ENCODE data around the gene HKDC1.

The HKDC1 gene

GRCh38 chr10:69226919-69227450 lies 6.9 kb downstream of the HKDC1 start:
- Histone ChIP-seq H3K27ac (replicated peaks) (no peak overlapping the region), H3K4me3 (replicated peaks; ENCODE audit: insufficient read depth, low read length) (no peak overlapping the region), H3K27me3 (ENCODE audit: insufficient read depth, poor library complexity, severe bottlenecking) (no peaks in the 10 kb centered on the region)
- TF ChIP-seq SPI1 (IDR thresholded peaks at IDR 0.05; ENCODE audit: borderline replicate concordance, low read depth) (no peak), GABPA (IDR thresholded peaks at IDR 0.05; ENCODE audit: low read depth) (no peak), POLR2AphosphoS5 (IDR thresholded peaks at IDR 0.05; ENCODE audit: low read depth) (no peak), CTCF (IDR thresholded peaks at IDR 0.05; ENCODE audit: insufficient read depth, low read length) (no peak)
- TF ChIP-seq, protein P1, sequence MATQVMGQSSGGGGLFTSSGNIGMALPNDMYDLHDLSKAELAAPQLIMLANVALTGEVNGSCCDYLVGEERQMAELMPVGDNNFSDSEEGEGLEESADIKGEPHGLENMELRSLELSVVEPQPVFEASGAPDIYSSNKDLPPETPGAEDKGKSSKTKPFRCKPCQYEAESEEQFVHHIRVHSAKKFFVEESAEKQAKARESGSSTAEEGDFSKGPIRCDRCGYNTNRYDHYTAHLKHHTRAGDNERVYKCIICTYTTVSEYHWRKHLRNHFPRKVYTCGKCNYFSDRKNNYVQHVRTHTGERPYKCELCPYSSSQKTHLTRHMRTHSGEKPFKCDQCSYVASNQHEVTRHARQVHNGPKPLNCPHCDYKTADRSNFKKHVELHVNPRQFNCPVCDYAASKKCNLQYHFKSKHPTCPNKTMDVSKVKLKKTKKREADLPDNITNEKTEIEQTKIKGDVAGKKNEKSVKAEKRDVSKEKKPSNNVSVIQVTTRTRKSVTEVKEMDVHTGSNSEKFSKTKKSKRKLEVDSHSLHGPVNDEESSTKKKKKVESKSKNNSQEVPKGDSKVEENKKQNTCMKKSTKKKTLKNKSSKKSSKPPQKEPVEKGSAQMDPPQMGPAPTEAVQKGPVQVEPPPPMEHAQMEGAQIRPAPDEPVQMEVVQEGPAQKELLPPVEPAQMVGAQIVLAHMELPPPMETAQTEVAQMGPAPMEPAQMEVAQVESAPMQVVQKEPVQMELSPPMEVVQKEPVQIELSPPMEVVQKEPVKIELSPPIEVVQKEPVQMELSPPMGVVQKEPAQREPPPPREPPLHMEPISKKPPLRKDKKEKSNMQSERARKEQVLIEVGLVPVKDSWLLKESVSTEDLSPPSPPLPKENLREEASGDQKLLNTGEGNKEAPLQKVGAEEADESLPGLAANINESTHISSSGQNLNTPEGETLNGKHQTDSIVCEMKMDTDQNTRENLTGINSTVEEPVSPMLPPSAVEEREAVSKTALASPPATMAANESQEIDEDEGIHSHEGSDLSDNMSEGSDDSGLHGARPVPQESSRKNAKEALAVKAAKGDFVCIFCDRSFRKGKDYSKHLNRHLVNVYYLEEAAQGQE (IDR thresholded peaks at IDR 0.05; ENCODE audit: insufficient replicate concordance, low read depth): no peak
- no peak for DNase-seq (ENCODE audit: low read depth in 1 of 2, low spot score in 1 of 2)

DNA sequence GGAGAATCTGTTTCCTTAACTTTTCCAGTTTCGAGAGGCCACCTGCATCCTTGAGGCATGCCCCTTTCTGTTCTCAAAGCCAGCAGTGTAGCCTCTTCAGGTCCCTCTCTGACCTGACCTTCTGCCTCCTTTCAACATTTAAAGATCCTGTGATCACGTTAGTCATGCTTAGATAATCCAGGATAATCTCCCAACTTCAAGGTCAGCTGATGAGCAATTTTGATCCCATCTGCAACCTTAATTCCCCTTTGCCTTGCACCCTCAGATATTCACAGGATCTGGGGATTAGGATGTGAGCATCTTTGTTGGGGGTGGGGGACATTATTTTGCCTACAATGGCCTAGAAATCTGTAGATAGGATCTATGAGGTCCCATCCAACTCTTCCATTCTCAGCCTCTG lies 8.0 kb downstream of the HKDC1 start:
- no peak for DNase-seq (ENCODE audit: low read depth in 1 of 2, low spot score in 1 of 2)
- TF ChIP-seq SPI1 (IDR thresholded peaks at IDR 0.05; ENCODE audit: borderline replicate concordance, low read depth) (no peak), CTCF (IDR thresholded peaks at IDR 0.05; ENCODE audit: insufficient read depth, low read length) (no peak), GABPA (IDR thresholded peaks at IDR 0.05; ENCODE audit: low read depth) (no peak), POLR2AphosphoS5 (IDR thresholded peaks at IDR 0.05; ENCODE audit: low read depth) (no peak)
- TF ChIP-seq, protein P1 (IDR thresholded peaks at IDR 0.05; ENCODE audit: insufficient replicate concordance, low read depth): no peak
- Histone ChIP-seq H3K27me3 (ENCODE audit: insufficient read depth, poor library complexity, severe bottlenecking) (no peaks in the 10 kb centered on the region), H3K4me3 (replicated peaks; ENCODE audit: insufficient read depth, low read length) (no peak overlapping the region), H3K27ac (replicated peaks) (no peak overlapping the region)

- no peak overlapping the region for H3K4me3 ChIP-seq (replicated peaks; ENCODE audit: insufficient read depth, low read length)
- DNase-seq (ENCODE audit: low read depth in 1 of 2, low spot score in 1 of 2): no peak
- no peaks in the 10 kb centered on the region for H3K27me3 ChIP-seq (ENCODE audit: insufficient read depth, poor library complexity, severe bottlenecking)
- H3K27ac ChIP-seq (replicated peaks): no peak overlapping the region
- TF ChIP-seq, protein P1 (IDR thresholded peaks at IDR 0.05; ENCODE audit: insufficient replicate concordance, low read depth): no peak
- no peak for TF ChIP-seq POLR2AphosphoS5 (IDR thresholded peaks at IDR 0.05; ENCODE audit: low read depth)
- no peak for TF ChIP-seq GABPA (IDR thresholded peaks at IDR 0.05; ENCODE audit: low read depth)
- TF ChIP-seq SPI1 (IDR thresholded peaks at IDR 0.05; ENCODE audit: borderline replicate concordance, low read depth): no peak
Observed at GRCh38 chr10:69229616-69229916, 9.4 kb downstream of the HKDC1 start.

Data from HL-60 (cell line).